Stimulated activated naive CD8-positive, alpha-beta T cell treated with anti-CD3 and anti-CD28 coated beads, Interleukin-15, Interleukin-2, amounts not matched to agents 100 ng/mL and 50 ng/mL, for 24 hours (primary cell): ENCODE results near the gene LIX1L.

Experiments
- H3K27ac Mint-ChIP-seq: one replicate; pipeline ENCODE4 v1.8.0; 2021; ENCODE audit warnings: mild to moderate bottlenecking, mixed read lengths
- H3K27me3 Mint-ChIP-seq: one replicate; pipeline ENCODE4 v1.8.0; 2021; ENCODE audit warnings: mixed read lengths
- H3K36me3 Mint-ChIP-seq: one replicate; pipeline ENCODE4 v1.8.0; 2021; ENCODE audit warnings: low read depth, mixed read lengths
- H3K4me1 Mint-ChIP-seq: one replicate; pipeline ENCODE4 v1.8.0; 2021; ENCODE audit warnings: low read depth, mixed read lengths
- H3K4me3 Mint-ChIP-seq: one replicate; pipeline ENCODE4 v1.8.0; 2021; ENCODE audit warnings: mild to moderate bottlenecking, mixed read lengths
- H3K9me3 Mint-ChIP-seq: one replicate; pipeline ENCODE4 v1.8.0; 2021; ENCODE audit warnings: mixed read lengths

LIX1L gene

GRCh38 chr1:145978854-145979745 is 21.3 kb upstream of the LIX1L start:
- H3K27me3 Mint-ChIP-seq = no peaks in the 10 kb centered on the region
- H3K4me1 Mint-ChIP-seq = peaks cover 6% of the 10 kb centered on the region
- H3K9me3 Mint-ChIP-seq = no peaks in the 10 kb centered on the region
- H3K4me3 Mint-ChIP-seq = no peak overlapping the region
- H3K36me3 Mint-ChIP-seq = no peaks in the 10 kb centered on the region
- no peak overlapping the region for H3K27ac Mint-ChIP-seq

GRCh38 chr1:145978471-145978853 is 20.6 kb upstream of the LIX1L start:
- H3K36me3 Mint-ChIP-seq = no peaks in the 10 kb centered on the region
- no peak overlapping the region for H3K27ac Mint-ChIP-seq
- no peaks in the 10 kb centered on the region for H3K27me3 Mint-ChIP-seq
- no peak overlapping the region for H3K4me3 Mint-ChIP-seq
- H3K9me3 Mint-ChIP-seq = no peaks in the 10 kb centered on the region
- H3K4me1 Mint-ChIP-seq = peaks cover 10% of the 10 kb centered on the region

GRCh38 chr1:145977486-145978470 is 20.0 kb upstream of the LIX1L start:
- Mint-ChIP-seq H3K4me1 (peaks cover 17% of the 10 kb centered on the region), H3K27ac (no peak overlapping the region), H3K4me3 (no peak overlapping the region), H3K9me3 (no peaks in the 10 kb centered on the region), H3K27me3 (no peaks in the 10 kb centered on the region), H3K36me3 (peaks cover 4% of the 10 kb centered on the region)

- peaks cover 4% of the 10 kb centered on the region for H3K36me3 Mint-ChIP-seq
- peaks cover 19% of the 10 kb centered on the region for H3K4me1 Mint-ChIP-seq
- H3K9me3 Mint-ChIP-seq = no peaks in the 10 kb centered on the region
- H3K27ac Mint-ChIP-seq = no peak overlapping the region
- H3K27me3 Mint-ChIP-seq = no peaks in the 10 kb centered on the region
- H3K4me3 Mint-ChIP-seq = no peak overlapping the region
Observed at GRCh38 chr1:145977016-145977415, 19.2 kb upstream of the LIX1L start.

GRCh38 chr1:145975216-145975615 is 17.4 kb upstream of the LIX1L start:
- Mint-ChIP-seq H3K27ac (no peak overlapping the region), H3K36me3 (peaks cover 4% of the 10 kb centered on the region), H3K4me1 (peaks cover 19% of the 10 kb centered on the region), H3K4me3 (no peak overlapping the region), H3K27me3 (no peaks in the 10 kb centered on the region), H3K9me3 (no peaks in the 10 kb centered on the region)

GRCh38 chr1:145974721-145975120 is 16.9 kb upstream of the LIX1L start:
- H3K27ac Mint-ChIP-seq = no peak overlapping the region
- no peaks in the 10 kb centered on the region for H3K9me3 Mint-ChIP-seq
- peaks cover 22% of the 10 kb centered on the region for H3K4me1 Mint-ChIP-seq
- H3K4me3 Mint-ChIP-seq = no peak overlapping the region
- H3K27me3 Mint-ChIP-seq = no peaks in the 10 kb centered on the region
- H3K36me3 Mint-ChIP-seq = peaks cover 4% of the 10 kb centered on the region

- H3K9me3 Mint-ChIP-seq = no peaks in the 10 kb centered on the region
- H3K27me3 Mint-ChIP-seq = no peaks in the 10 kb centered on the region
- H3K4me3 Mint-ChIP-seq = no peak overlapping the region
- no peak overlapping the region for H3K27ac Mint-ChIP-seq
- H3K4me1 Mint-ChIP-seq = peaks cover 34% of the 10 kb centered on the region
- peaks cover 11% of the 10 kb centered on the region for H3K36me3 Mint-ChIP-seq
Observed at GRCh38 chr1:145972580-145972979, 14.8 kb upstream of the LIX1L start.

GRCh38 chr1:145967288-145967687 is 9.5 kb upstream of the LIX1L start:
- Mint-ChIP-seq H3K27me3 (no peaks in the 10 kb centered on the region), H3K27ac (no peak overlapping the region), H3K9me3 (no peaks in the 10 kb centered on the region), H3K4me1 (peaks cover 38% of the 10 kb centered on the region), H3K4me3 (no peak overlapping the region), H3K36me3 (peaks cover 12% of the 10 kb centered on the region)

- Mint-ChIP-seq H3K27me3 (no peaks in the 10 kb centered on the region), H3K27ac (peak overlapping the region; percentile 86), H3K36me3 (peaks cover 12% of the 10 kb centered on the region), H3K9me3 (no peaks in the 10 kb centered on the region), H3K4me3 (peak overlapping the region; percentile 97), H3K4me1 (peaks cover 43% of the 10 kb centered on the region)
Observed at GRCh38 chr1:145965119-145965744, 7.4 kb upstream of the LIX1L start.

- H3K27me3 Mint-ChIP-seq = no peaks in the 10 kb centered on the region
- peak within 1 kb of the TSS; percentile 86 for H3K27ac Mint-ChIP-seq
- H3K36me3 Mint-ChIP-seq = peaks cover 12% of the 10 kb centered on the region
- peaks cover 46% of the 10 kb centered on the region for H3K4me1 Mint-ChIP-seq
- peak within 1 kb of the TSS; percentile 97 for H3K4me3 Mint-ChIP-seq
- no peaks in the 10 kb centered on the region for H3K9me3 Mint-ChIP-seq
Observed at GRCh38 chr1:145964328-145965118, 6.7 kb upstream of the LIX1L start, which contains the start of the genes ANKRD34A and POLR3GL. ANKRD34A (minus strand) TSS chr1:145964575; CDS start chr1:145961759, 2,816 bp downstream. POLR3GL (plus strand) TSS chr1:145964690; CDS start chr1:145974866, 10,176 bp downstream.

- no peaks in the 10 kb centered on the region for H3K27me3 Mint-ChIP-seq
- H3K36me3 Mint-ChIP-seq = peaks cover 12% of the 10 kb centered on the region
- peak overlapping the region; percentile 97 for H3K4me3 Mint-ChIP-seq
- peaks cover 53% of the 10 kb centered on the region for H3K4me1 Mint-ChIP-seq
- H3K9me3 Mint-ChIP-seq = no peaks in the 10 kb centered on the region
- peak overlapping the region; percentile 86 for H3K27ac Mint-ChIP-seq
Observed at GRCh38 chr1:145963265-145964019, 5.6 kb upstream of the LIX1L start.

GRCh38 chr1:145962157-145963102 is 4.6 kb upstream of the LIX1L start:
- peaks cover 51% of the 10 kb centered on the region for H3K4me1 Mint-ChIP-seq
- no peaks in the 10 kb centered on the region for H3K27me3 Mint-ChIP-seq
- H3K9me3 Mint-ChIP-seq = no peaks in the 10 kb centered on the region
- peaks cover 3% of the 10 kb centered on the region for H3K36me3 Mint-ChIP-seq
- H3K4me3 Mint-ChIP-seq = peak overlapping the region; percentile 97
- peak overlapping the region; percentile 93 for H3K27ac Mint-ChIP-seq
